HEK293T (cell line): ENCODE data around the gene ELAPOR1.

Source experiments
- BHLHE40 ChIP-seq: fragments of 450-650 bp; IDR thresholded peaks from 2 replicates; pipeline ENCODE4 v1.6.1; 2016; ENCODE audit warnings: mild to moderate bottlenecking, moderate library complexity, borderline replicate concordance
- FOXK2 ChIP-seq: fragments of 450-650 bp; IDR thresholded peaks from 2 replicates; pipeline ENCODE4 v1.6.1; 2016; ENCODE audit warnings: mild to moderate bottlenecking

DNA sequence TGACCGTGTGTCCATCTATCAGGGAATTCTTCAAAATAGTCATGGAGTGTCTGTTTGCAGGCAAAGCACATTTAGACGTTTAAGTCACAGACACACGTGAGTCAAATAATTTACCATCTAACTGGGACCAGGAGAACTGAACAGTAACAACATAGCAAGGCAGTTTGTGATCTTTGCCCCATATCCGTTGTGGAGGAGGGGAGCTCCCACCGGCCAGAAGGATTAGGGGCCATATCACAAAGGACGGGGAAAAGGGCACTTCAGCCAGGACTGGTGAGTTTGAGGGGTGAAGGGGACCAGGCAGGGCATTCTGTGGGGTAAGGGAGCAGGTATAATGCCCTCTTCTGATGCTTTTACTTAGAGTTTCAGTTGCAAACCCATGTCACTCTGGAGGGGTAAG is 22.9 kb downstream of the ELAPOR1 start:
- TF ChIP-seq BHLHE40 (no peak), FOXK2 (no peak)
